Osteocyte (in vitro differentiated cells): Measurements from ENCODE around the gene CEP68. TPM values are rescaled to one million over a fixed set of nuclear protein-coding genes. Genes with fewer than 3 reads are reported as not detected.

ENCODE experiments used
- DNase-seq: peaks from one replicate; pipeline ENCODE4 v3.0.0; 2021; ENCODE audit warnings: mixed read lengths; ENCODE audit not compliant: unreplicated experiment; ENCODE audit errors: extremely low spot score
- H3K27ac Mint-ChIP-seq: one replicate; pipeline ENCODE4 v1.8.0; 2021; ENCODE audit warnings: mild to moderate bottlenecking, mixed read lengths; ENCODE audit not compliant: unreplicated experiment
- H3K27me3 Mint-ChIP-seq: one replicate; pipeline ENCODE4 v1.8.0; 2021; ENCODE audit warnings: mixed read lengths; ENCODE audit not compliant: unreplicated experiment
- H3K36me3 Mint-ChIP-seq: one replicate; pipeline ENCODE4 v1.8.0; 2021; ENCODE audit warnings: mixed read lengths; ENCODE audit not compliant: unreplicated experiment
- H3K4me1 Mint-ChIP-seq: one replicate; pipeline ENCODE4 v1.8.0; 2021; ENCODE audit warnings: mixed read lengths; ENCODE audit not compliant: unreplicated experiment
- H3K4me3 Mint-ChIP-seq: one replicate; pipeline ENCODE4 v1.8.0; 2021; ENCODE audit warnings: mild to moderate bottlenecking, moderate library complexity, mixed read lengths; ENCODE audit not compliant: unreplicated experiment
- H3K9me3 Mint-ChIP-seq: one replicate; pipeline ENCODE4 v1.8.0; 2021; ENCODE audit warnings: mixed read lengths; ENCODE audit not compliant: unreplicated experiment
- CTCF ChIP-seq: fragments of 200-600 bp; sonication (generic); IDR thresholded peaks from 2 replicates; pipeline ENCODE4 v1.5.0; 2021; ENCODE audit warnings: antibody characterized with exemption, mild to moderate bottlenecking, moderate library complexity
- total RNA-seq: library from RNA; stranded (reverse); gene quantifications from 2 replicates; pipeline ENCODE4 v1.2.1, GENCODE V29; 2021

Gene CEP68
- total RNA-seq, 1 donor from 2014 or later: 20.7 TPM

- H3K4me3 Mint-ChIP-seq: no peak overlapping the region
- no peak for TF ChIP-seq CTCF
- no peak for DNase-seq
- H3K9me3 Mint-ChIP-seq: no peaks in the 10 kb centered on the region
- peaks cover 6% of the 10 kb centered on the region for H3K4me1 Mint-ChIP-seq
- no peaks in the 10 kb centered on the region for H3K27me3 Mint-ChIP-seq
- peak overlapping the region; percentile 32 for H3K27ac Mint-ChIP-seq
- H3K36me3 Mint-ChIP-seq: no peaks in the 10 kb centered on the region
Observed at GRCh38 chr2:65136253-65136652, 80.0 kb downstream of the CEP68 start.

Other genes with a start within 250 kb of the CEP68 start
- 78.7 and 81.8 TPM in 2 replicates for gene SLC1A4, start 67.0 kb upstream of the CEP68 start, total RNA-seq
- gene RAB1A, start 73.7 kb downstream of the CEP68 start, total RNA-seq: 128 and 132 TPM in 2 replicates
- 277 and 295 TPM in 2 replicates for gene ACTR2, start 171.4 kb downstream of the CEP68 start, total RNA-seq